ENCODE measurements around the gene C16orf54. TPM values are rescaled to one million over a fixed set of nuclear protein-coding genes. Genes with fewer than 3 reads are reported as not detected.
"Not testable (repeated sequence)": the region's sequence is repeated elsewhere in the genome, so short reads cannot be mapped to it uniquely, and the experiment has no call there.

The C16orf54 gene
- total and polyA plus RNA-seq, 5 donors = 0.23 to 1.1 (median 0.72) TPM

GRCh38 chr16:29784157-29784556 lies 38.4 kb upstream of the C16orf54 start:
- WGBS = 92% methylated on average over 2 of the region's 2 CpGs

GRCh38 chr16:29783094-29783953 lies 37.5 kb upstream of the C16orf54 start:
- H3K9me3 ChIP-seq (ENCODE audit: control insufficient read depth, low read length); intact Hi-C loops (cut with DNase I); H3K27me3 ChIP-seq (ENCODE audit: control insufficient read depth, insufficient read depth); DNase-seq; H3K4me1 ChIP-seq (ENCODE audit: control insufficient read depth, insufficient read depth, low read length); ATAC-seq; H3K4me3 ChIP-seq (ENCODE audit: low read length); H3K27ac ChIP-seq (ENCODE audit: low read length): not testable (repeated sequence)
- 76% methylated on average over 13 of the region's 13 CpGs for WGBS

More at GRCh38 chr16:29784157-29784556, 38.4 kb upstream of the C16orf54 start:
- no peak overlapping the region for H3K27ac ChIP-seq (ENCODE audit: low read length)
- H3K4me1 ChIP-seq (ENCODE audit: control insufficient read depth, insufficient read depth, low read length) = no peaks in the 10 kb centered on the region
- intact Hi-C loops (cut with DNase I) = no loop called here
- ATAC-seq (no peak), DNase-seq (no peak)
- no peaks in the 10 kb centered on the region for H3K27me3 ChIP-seq (ENCODE audit: control insufficient read depth, insufficient read depth)
- no peaks in the 10 kb centered on the region for H3K9me3 ChIP-seq (ENCODE audit: control insufficient read depth, low read length)
- H3K4me3 ChIP-seq (ENCODE audit: low read length) = no peak overlapping the region

- ATAC-seq (no peak), DNase-seq (peak in 1 of 3 donors; percentile 17)
- intact Hi-C loops (cut with DNase I) = no loop called here
- H3K4me1 ChIP-seq (ENCODE audit: control insufficient read depth, insufficient read depth, low read length) = no peaks in the 10 kb centered on the region
- WGBS = 56% methylated on average over 10 of the region's 10 CpGs
- no peak overlapping the region for H3K4me3 ChIP-seq (ENCODE audit: low read length)
- H3K9me3 ChIP-seq (ENCODE audit: control insufficient read depth, low read length) = no peaks in the 10 kb centered on the region
- no peaks in the 10 kb centered on the region for H3K27me3 ChIP-seq (ENCODE audit: control insufficient read depth, insufficient read depth)
- no peak overlapping the region for H3K27ac ChIP-seq (ENCODE audit: low read length)
Measured at GRCh38 chr16:29779474-29779873, 33.7 kb upstream of the C16orf54 start.

GRCh38 chr16:29777576-29778350 lies 32.0 kb upstream of the C16orf54 start, which contains the start of gene ZG16:
ZG16 (plus strand) TSS chr16:29778256; CDS start chr16:29779267, 1,011 bp downstream.
- Histone ChIP-seq H3K4me1 (ENCODE audit: control insufficient read depth, insufficient read depth, low read length) (no peaks in the 10 kb centered on the region), H3K27me3 (ENCODE audit: control insufficient read depth, insufficient read depth) (no peaks in the 10 kb centered on the region), H3K4me3 (ENCODE audit: low read length) (no peak within 1 kb of the TSS), H3K27ac (ENCODE audit: low read length) (no peak within 1 kb of the TSS), H3K9me3 (ENCODE audit: control insufficient read depth, low read length) (no peaks in the 10 kb centered on the region)
- ATAC-seq (no peak), DNase-seq (peak in 1 of 3 donors; percentile 5)
- intact Hi-C loops (cut with DNase I) = no loop called here
- 72% methylated on average over 10 of the region's 10 CpGs for WGBS

GRCh38 chr16:29775742-29776408 lies 30.1 kb upstream of the C16orf54 start:
- DNase-seq (no peak), ATAC-seq (peak in 1 of 2 donors; percentile 20)
- Histone ChIP-seq H3K4me3 (ENCODE audit: low read length) (no peak overlapping the region), H3K27me3 (ENCODE audit: control insufficient read depth, insufficient read depth) (no peaks in the 10 kb centered on the region), H3K27ac (ENCODE audit: low read length) (no peak overlapping the region), H3K4me1 (ENCODE audit: control insufficient read depth, insufficient read depth, low read length) (no peaks in the 10 kb centered on the region), H3K9me3 (ENCODE audit: control insufficient read depth, low read length) (no peaks in the 10 kb centered on the region)
- WGBS = 63% methylated on average over 4 of the region's 4 CpGs
- intact Hi-C loops (cut with DNase I) = no loop called here

- Histone ChIP-seq H3K27me3 (ENCODE audit: control insufficient read depth, insufficient read depth) (no peaks in the 10 kb centered on the region), H3K27ac (ENCODE audit: low read length) (no peak overlapping the region), H3K4me3 (ENCODE audit: low read length) (no peak overlapping the region), H3K9me3 (ENCODE audit: control insufficient read depth, low read length) (no peaks in the 10 kb centered on the region), H3K4me1 (ENCODE audit: control insufficient read depth, insufficient read depth, low read length) (no peaks in the 10 kb centered on the region)
- intact Hi-C loops (cut with DNase I) = no loop called here
- no peak for ATAC-seq
- DNase-seq = no peak
- 86% methylated on average over 5 of the region's 5 CpGs for WGBS
Measured at GRCh38 chr16:29774730-29775129, 28.9 kb upstream of the C16orf54 start.

GRCh38 chr16:29772330-29772729 lies 26.5 kb upstream of the C16orf54 start:
- H3K4me3 ChIP-seq (ENCODE audit: low read length); intact Hi-C loops (cut with DNase I); H3K9me3 ChIP-seq (ENCODE audit: control insufficient read depth, low read length); H3K27ac ChIP-seq (ENCODE audit: low read length); H3K4me1 ChIP-seq (ENCODE audit: control insufficient read depth, insufficient read depth, low read length); H3K27me3 ChIP-seq (ENCODE audit: control insufficient read depth, insufficient read depth): not testable (repeated sequence)
- DNase-seq = peak in 1 of 3 donors; percentile 70
- peak in 1 of 2 donors; percentile 62 for ATAC-seq
- WGBS = 82% methylated on average over 7 of the region's 7 CpGs

- Histone ChIP-seq H3K4me1 (ENCODE audit: control insufficient read depth, insufficient read depth, low read length) (no peaks in the 10 kb centered on the region), H3K9me3 (ENCODE audit: control insufficient read depth, low read length) (no peaks in the 10 kb centered on the region), H3K27ac (ENCODE audit: low read length) (no peak overlapping the region), H3K27me3 (ENCODE audit: control insufficient read depth, insufficient read depth) (no peaks in the 10 kb centered on the region), H3K4me3 (ENCODE audit: low read length) (no peak overlapping the region)
- intact Hi-C loops (cut with DNase I) = no loop called here
- 71% methylated on average over 7 of the region's 7 CpGs for WGBS
- ATAC-seq (no peak), DNase-seq (no peak)
Measured at GRCh38 chr16:29770250-29770929, 24.6 kb upstream of the C16orf54 start.

- Histone ChIP-seq H3K27ac (ENCODE audit: low read length) (no peak overlapping the region), H3K27me3 (ENCODE audit: control insufficient read depth, insufficient read depth) (no peaks in the 10 kb centered on the region), H3K9me3 (ENCODE audit: control insufficient read depth, low read length) (no peaks in the 10 kb centered on the region), H3K4me3 (ENCODE audit: low read length) (no peak overlapping the region), H3K4me1 (ENCODE audit: control insufficient read depth, insufficient read depth, low read length) (no peaks in the 10 kb centered on the region)
- 82% methylated on average over 2 of the region's 2 CpGs for WGBS
- no peak for ATAC-seq
- DNase-seq = no peak
- intact Hi-C loops (cut with DNase I) = no loop called here
Measured at GRCh38 chr16:29769507-29769906, 23.7 kb upstream of the C16orf54 start.

- H3K9me3 ChIP-seq (ENCODE audit: control insufficient read depth, low read length) = no peaks in the 10 kb centered on the region
- no peak overlapping the region for H3K27ac ChIP-seq (ENCODE audit: low read length)
- H3K4me3 ChIP-seq (ENCODE audit: low read length) = no peak overlapping the region
- no peaks in the 10 kb centered on the region for H3K27me3 ChIP-seq (ENCODE audit: control insufficient read depth, insufficient read depth)
- DNase-seq (no peak), ATAC-seq (no peak)
- H3K4me1 ChIP-seq (ENCODE audit: control insufficient read depth, insufficient read depth, low read length) = no peaks in the 10 kb centered on the region
- intact Hi-C loops (cut with DNase I) = no loop called here
- 89% methylated on average over 3 of the region's 3 CpGs for WGBS
Measured at GRCh38 chr16:29767062-29767461, 21.3 kb upstream of the C16orf54 start.
